GM19351 (cell line): ENCODE data around the gene LRRFIP2.
"Not testable (repeated sequence)": the region's sequence is repeated elsewhere in the genome, so short reads cannot be mapped to it uniquely, and the experiment has no call there.

Experiments used
- ATAC-seq: cut with Tn5 transposase; IDR thresholded peaks from one replicate; pipeline ENCODE4 v1.9.1; 2021; ENCODE audit warnings: mild to moderate bottlenecking, moderate library complexity; ENCODE audit not compliant: unreplicated experiment

Gene LRRFIP2

DNA sequence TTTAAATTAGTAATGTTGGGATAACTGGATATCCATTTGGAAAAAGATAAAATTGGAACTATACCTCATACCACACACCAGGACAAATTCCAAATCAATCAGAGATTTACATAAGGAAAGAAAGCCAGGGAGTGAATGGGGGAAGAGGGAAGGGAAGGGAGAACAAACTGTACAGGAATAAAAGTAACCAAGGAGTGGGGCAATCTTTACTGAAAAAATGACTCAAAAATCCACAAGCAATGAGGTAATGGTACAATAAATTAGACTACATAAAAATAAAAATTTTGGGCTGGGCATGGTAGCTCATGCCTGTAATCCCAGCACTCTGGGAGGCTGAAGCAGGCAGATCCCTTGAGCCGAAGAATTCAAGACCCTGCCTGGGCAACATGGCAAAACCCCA is 98.4 kb downstream of the LRRFIP2 start:
- ATAC-seq = no peak

DNA sequence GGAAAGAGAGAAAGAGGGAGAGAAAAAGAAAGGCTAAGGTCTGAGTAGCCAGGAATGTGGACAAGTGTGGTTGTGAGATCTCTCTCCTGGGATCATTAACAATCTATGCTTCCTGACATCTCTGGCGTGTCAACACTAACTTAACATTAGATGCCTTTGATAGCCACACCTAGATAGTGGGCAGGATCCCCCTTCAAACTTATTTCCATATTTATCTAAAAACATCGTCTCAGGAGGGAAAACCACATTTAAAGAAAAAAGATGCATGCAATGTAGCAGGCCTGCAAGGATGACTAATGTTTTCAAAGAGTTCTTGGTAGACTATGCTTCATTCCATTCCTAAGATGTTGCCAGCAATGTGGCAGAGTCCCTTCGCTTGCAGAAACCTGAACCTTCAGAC is 100.2 kb downstream of the LRRFIP2 start:
- no peak for ATAC-seq

DNA sequence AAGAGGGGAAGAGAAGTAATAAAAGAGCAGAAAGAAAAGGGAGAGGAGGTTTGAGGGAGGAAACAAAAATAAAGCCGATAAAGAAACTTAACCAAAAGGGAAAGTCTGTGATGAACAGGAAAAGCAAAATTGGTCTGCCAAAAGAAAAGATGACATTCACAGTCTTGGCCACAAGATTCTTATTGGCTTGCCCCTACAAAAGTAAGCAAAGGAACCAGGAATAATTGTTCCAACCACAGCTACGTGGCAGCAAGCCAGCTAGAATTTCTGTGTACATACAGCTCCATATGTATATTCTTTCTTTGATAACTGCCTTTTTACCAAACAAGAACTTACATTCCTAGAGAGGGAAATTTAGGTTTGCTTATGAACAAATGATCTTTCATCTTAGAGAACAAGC is 101.5 kb downstream of the LRRFIP2 start:
- no peak for ATAC-seq

DNA sequence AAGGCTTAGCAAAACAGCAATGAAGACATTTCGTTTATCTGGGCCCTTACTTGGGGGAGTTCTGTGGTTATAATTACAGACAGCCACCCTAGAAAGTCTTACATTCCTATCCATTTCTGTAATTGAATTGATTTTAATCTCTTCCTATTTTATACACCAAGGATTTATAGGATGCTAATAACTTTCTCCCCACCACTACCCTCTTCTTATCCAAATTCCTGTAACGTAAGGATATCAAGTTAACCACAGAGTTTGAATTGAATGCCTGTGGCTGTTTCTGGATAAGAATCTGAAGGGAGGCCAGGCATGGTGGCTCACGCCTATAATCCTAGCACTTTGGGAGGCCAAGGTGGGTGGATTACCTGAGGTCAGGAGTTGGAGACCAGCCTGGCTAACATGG is 102.5 kb downstream of the LRRFIP2 start:
- ATAC-seq = no peak

DNA sequence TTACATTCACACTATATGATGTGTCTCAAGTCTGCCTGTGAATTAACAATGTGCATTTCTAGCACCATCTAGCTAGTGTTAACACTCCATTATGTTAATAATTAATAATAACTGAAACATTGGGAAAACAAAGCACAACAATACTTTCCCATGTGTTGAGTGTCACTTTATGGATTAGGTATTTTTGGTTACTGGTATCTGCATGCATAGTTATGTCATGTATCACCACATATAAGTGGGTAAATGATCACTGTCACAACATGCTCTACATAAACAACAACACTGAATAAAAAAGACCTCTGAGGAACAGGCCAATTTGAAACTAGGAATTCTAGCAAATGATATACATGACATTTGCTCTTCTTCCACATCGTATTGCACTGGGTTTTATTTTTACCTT is 106.4 kb downstream of the LRRFIP2 start:
- ATAC-seq = no peak

DNA sequence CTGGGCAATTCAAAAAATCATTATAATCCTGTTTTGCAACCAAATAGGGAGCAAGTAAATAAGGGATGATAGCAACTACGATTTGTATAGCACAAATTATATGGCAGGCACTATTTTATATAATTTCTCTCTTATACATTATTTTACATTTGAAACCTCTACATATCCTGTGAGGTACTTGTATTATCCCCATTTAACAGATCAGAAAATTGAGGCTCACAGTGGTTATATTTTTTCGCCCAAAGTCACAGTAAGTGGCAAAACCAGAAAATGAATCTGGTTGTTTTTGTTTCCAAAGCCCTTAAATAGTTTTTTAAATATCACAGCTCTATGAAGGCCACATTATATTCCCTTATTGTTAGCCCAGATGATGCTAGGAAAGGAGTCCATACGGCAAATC is 106.8 kb downstream of the LRRFIP2 start:
- no peak for ATAC-seq

DNA sequence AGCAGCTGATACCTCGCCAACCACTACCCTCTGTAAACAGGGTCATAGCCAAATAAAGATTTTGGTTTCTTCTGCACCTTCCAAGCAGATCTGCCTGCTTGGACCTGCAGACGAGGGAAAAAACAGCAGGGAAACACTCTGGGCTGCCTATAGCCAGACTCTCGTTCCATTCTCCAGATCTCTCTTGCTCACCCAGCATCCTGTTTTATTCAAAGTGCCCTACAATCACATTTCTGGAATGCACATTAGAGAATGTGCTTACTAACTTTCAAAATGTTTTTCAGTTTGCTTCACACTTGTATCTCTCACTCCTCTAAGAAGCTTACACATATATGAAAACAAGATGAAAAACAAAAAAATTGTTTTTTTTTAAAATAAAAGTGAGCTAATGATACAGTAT is 109.6 kb downstream of the LRRFIP2 start:
- ATAC-seq = no peak

DNA sequence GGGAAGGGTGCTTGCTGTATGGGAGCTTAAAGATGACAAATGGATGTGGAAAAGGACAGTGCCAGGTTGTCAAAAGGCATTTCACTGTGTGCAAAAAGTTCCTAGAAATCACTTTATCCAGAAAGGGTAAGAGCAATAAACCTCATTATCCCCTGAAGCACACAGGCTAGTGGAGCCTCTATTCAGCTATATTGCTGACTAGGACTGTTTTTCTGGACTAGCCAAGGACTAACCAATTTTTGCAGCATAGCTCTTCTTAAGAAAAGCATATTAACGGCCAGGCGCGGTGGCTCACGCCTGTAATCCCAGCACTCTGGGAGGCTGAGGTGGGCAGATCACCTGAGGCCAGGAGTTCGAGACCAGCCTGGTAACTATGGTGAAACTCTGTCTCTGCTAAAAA is 116.3 kb downstream of the LRRFIP2 start:
- no peak for ATAC-seq

DNA sequence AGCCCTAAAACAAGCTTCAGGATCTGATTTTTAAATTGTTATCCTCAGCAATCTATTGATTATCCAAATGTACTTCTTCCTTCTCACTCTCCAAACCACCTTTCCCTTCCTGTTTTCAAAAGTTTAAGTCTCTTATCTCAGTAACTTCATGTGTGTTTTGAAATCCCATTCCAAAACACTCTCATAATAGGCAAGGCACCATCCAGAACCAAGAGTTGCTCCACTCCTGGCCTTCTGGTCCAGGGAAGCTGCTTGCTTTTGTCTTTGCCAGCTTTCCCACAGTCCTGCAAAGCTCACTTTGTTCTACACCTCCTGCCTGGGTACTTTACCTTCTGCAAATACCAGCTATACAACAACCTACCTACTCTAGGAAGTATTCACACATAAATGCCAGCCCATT is 117.6 kb downstream of the LRRFIP2 start:
- no peak for ATAC-seq

DNA sequence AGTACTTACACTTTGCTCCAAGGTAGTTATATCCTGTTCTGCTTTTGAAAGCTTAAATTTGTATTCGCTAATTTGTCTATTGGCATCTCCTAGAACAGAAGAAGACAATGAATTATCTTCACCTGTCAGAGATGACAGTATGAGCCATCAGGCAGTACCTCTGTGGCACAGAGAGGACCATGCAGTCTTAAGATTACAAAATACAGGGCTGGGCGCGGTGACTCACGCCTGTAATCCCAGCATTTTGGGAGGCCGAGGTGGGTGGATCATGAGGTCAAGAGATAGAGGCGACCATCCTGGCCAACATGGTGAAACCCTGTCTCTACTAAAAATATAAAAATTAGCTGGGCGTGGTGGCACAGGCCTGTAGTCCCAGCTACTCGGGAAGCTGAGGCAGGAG is 119.3 kb downstream of the LRRFIP2 start:
- ATAC-seq = not testable (repeated sequence)

DNA sequence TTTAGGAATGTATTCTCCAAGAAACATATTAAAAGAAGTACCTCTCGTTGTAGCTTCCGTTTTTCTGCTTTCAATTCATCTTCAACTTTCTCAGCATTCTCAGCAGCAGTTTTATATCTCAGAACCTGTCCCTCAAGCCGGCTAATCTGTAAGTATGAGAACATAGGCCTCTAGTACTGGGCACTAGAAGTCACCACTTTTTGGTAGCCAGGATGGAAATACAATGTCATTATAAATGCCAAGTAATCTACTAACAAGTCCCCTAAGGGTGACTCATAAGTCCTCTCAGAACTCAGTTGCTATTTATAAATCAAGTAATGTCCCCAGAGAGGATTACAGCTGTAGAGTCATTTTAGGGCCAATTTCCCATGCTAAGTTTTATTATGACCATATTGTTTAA is 120.0 kb downstream of the LRRFIP2 start:
- peak; percentile 91 for ATAC-seq

DNA sequence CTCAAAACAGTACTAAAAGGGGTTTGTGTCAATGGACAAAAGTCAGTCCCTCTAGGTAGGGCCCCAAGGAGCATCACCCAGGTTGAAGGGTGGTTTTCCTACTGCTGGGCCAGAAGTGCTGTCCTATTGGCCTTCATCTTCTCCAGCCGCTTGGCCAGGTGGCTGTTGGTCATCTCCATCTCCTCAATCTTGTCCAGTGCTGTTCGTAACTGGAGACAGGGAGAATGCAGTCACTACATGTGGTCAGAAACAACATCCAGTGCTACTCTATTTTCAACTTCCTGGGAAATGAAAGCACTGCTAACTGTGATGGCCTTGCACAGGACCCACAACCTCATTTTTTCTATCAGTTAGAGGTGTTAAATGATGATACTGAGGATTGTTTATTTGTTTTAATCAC is 120.6 kb downstream of the LRRFIP2 start:
- peak; percentile 7 for ATAC-seq

DNA sequence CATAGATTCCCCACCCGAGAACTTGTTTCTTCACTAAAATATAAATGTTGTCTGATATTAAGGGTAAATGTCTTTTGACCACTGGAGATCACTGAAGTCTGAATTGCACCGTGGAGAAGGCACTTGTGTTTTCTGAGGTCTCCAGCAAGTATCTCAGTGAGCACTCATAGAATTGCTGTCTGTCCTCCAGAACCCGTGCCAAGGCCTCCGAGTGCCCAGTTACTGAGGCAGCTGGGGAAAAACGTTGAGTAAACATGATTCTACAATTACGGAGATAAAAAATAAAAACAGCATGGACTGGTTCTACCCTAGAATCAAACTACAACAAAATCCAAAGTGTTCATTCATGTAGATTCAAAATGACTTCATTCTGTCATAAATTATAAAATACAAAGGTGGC is 121.0 kb downstream of the LRRFIP2 start:
- ATAC-seq = no peak

DNA sequence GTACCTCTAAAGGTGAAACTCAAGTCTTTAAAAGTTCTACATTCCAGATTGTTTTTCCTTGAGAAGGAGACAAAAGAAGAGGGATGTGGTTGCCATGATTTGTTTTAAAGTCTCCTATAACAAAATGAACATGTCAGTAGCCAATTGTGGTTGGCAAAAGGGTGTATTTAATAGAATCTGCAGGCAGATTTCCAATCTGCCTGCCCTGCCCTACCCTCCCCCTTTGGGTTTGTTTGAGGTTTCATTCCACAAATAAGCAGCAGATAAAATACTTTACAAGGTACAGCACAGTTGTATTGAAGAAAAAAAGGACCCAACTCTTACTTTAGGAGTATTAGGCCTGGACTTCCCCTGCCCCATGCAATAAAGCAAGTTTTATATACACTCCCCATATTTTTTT is 121.5 kb downstream of the LRRFIP2 start:
- ATAC-seq = no peak

DNA sequence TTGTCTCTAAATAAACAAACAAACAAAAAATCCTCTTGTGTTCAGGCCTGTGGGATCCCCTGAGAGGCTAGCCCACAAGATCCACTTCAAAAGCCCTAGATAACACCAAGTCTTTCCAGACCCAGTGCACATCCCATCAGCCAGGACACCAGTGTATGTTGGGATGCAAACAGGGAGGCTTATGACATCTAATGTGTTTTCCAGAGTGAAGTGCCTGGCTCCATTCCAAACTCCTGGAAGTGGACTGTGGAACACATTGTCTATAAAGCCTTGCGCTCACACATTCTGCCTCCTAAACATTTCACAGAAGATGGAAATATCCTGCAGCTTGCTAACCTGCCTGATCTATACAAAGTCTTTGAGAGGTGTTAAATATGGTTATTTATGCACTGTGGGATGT is 124.1 kb downstream of the LRRFIP2 start:
- ATAC-seq = no peak

DNA sequence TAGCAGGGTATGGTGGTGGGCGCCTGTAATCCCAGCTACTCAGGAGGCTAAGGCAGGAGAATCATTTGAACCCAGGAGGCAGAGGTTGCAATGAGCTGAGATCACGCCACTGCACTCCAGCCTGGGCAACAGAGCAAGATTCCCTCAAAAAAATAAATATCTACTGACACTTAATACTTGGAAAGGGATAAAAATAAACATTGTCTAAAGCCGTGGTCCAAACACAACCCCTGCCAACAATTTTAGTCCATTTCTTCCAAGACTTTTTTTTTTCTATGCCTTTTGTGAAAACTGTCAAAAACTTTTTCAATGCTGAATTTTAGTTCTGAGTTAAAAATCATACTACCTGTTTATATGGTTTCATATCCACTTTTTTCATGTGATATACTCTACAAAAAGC is 131.7 kb downstream of the LRRFIP2 start:
- not testable (repeated sequence) for ATAC-seq

DNA sequence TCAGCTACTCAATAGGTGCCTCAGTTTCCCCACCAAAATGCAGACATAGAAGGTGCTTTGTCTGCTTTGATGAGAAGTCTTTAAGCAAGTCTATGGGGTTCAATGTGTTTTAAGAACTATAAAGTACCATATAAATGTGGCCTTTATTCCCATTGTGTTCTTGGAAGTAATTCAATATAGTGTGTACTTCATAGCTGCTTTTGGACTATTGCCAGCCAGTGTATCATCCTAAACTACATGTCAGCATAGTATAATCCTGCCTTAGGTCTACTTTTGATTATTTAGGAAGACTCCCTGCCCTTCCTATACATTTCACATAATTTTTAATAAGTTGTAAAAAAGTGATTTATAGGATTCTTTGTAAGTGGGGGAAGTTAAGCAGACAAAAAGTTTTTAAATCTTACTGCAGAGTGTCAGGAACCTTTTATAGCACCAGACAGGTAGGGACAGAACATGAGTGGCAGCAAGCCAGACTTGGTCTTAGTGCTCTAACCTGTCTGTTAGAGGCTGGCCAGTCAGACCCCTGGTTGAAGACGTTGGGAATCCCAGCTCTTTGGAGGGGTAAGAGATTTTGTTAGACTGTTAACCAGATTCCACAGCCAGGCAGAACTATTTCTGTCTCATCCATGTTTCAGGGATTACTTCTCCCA is 132.7 kb downstream of the LRRFIP2 start:
- no peak for ATAC-seq

DNA sequence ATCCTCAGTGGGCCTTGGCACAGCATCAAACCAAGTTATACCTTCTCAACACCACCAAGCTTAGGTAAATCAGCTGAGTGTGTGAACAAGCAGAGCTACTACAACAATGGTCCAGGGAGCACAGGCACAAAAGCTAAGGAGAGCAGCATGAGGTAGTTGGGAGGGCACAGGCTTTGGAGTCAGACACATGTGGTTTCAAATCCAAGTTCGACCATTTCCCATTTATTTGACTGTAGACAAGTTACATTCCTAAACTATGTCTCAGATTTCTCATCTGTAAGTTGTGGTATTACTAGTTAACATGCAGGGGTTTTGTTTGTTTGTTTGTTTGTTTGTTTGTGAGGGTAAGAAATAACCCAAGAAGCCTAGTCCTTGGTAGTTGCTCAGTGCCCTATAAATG is 134.2 kb downstream of the LRRFIP2 start:
- no peak for ATAC-seq

DNA sequence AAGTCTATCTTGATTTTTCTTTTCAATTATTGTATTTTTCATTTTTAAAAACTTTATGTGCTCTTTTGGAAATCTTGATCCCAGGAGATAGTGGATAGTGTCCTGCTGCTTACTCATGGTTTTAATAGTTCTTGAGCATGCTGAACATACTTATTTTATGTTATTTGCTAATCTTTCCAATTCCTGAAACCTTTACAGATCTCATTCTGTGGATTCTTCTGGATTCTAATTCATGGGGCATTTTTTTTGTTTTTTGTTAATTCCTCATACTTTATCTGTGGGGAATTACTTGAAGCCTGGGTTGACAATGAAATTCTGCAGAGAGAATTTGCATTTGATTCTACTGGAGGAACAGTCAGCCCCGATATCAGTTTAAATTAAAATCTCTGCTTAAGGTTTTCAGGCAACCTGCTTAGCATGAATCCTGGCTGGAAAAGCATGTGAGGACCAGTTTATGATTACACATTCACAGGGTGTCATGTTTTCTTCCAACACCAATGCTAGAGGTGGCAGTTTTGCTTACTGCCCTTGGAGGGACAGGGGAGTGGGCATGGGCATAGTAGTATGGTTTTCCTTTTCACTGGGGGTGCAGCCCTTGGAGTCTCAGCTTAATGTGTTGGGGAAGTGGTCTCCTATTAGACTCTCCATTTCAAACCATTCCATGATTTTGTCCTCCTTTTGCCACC is 135.1 kb downstream of the LRRFIP2 start:
- ATAC-seq = no peak

DNA sequence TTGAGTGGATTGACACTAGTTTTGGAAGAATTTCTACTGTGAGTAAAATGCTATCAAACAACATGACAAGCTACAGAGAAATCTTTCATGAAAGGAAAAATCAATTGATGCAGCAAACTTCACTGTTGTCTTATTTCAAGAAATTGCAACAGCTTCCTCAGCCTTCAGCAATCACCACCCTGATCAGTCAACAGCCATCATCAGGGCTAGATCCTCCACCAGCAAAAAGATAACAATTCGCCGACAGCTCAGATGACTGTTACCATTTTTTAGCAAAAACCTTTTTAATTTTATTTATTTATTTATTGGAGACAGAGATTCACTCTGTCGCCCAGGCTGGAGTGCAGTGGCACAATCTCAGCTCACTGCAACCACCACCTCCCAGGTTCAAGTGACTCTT is 137.0 kb downstream of the LRRFIP2 start:
- no peak for ATAC-seq

DNA sequence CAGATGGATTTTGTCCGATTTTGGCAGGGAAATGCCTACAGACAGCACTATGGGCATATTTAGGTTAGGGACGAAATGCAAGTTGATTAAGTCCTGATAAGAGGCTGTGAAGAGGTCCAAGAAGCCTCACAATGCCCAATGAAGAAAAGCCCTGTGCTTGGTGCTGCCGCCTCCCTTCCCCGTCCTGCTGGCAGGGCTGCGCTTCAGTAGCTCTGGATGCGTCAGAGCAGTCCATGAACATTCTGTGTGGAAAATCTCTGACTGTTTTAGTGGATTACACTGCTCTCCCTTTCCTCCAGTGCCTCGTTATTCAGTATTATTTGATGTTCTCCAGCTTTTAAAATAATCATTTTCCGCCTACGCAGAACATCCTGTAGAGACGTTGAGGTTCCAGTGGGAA is 141.4 kb downstream of the LRRFIP2 start:
- ATAC-seq = no peak

DNA sequence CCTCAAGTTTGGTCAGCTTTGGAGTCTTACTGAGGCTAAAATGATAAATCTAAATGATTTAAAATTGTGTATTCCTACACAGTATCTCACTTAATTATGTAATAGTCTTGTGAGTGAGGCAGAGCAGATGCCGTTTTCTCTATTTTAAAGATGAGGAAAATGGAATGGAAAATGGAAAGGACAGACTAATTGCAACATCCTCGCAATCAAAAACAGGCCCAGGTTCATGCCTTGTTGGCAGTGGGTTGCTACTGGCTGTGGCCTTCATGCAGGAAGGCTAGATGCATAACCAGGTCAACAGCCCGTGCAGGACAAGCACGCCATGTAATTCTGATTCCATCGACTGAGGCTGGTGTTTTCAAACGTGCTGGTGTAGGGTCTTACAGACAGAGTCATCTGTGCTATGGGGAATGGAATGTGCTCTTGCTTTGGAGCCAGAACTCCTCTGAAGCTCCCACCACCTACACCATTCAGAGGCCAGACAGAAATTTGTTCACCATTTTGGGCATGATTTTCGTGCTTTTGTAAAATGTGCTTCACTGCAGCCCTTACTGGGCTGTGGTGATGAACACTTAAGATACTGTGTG is 143.2 kb downstream of the LRRFIP2 start:
- no peak for ATAC-seq

DNA sequence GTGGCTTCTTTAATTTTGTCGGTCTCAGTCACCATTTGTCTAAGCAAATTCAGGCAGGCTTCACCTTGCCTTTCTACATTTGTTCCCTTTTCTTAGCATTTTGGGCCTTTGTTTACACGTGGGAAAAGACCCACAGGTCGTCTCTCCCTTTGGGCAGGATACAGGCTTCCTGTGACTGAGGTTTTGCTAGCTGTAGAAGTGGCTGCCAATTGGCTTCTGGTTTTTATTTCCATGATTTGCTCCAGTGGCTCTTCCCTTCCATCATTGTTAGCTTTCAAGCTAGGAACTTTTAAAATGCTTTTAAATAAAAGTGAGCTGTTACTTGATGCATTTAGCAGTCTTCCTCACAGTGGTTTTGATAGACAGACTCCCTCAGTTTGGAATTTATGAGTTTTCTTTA is 143.8 kb downstream of the LRRFIP2 start:
- no peak for ATAC-seq
